Stimulated activated effector memory CD8-positive, alpha-beta T cell treated with anti-CD3 and anti-CD28 coated beads, Interleukin-12 subunit alpha, Interleukin-12 subunit beta, amount 100 ng/mL, for 72 hours (primary cell): Measurements from ENCODE around the gene ALS2CL.
"Not testable (repeated sequence)": the region's sequence is repeated elsewhere in the genome, so short reads cannot be mapped to it uniquely, and the experiment has no call there.

Experiments
- ATAC-seq: fragments of 150-1000 bp; cut with Tn5 transposase; 2 replicates; pipeline ENCODE4 v1.10.0; 2021
- DNase-seq, 2 donors: peaks; one replicate each; pipeline ENCODE4 v3.0.0; 2021 to 2022; ENCODE audit warnings: low spot score in 2 of 2
- H3K27ac Mint-ChIP-seq: one replicate; pipeline ENCODE4 v1.8.0; 2022; ENCODE audit warnings: mild to moderate bottlenecking, mixed read lengths
- H3K36me3 Mint-ChIP-seq: one replicate; pipeline ENCODE4 v1.8.0; 2022; ENCODE audit warnings: mild to moderate bottlenecking, mixed read lengths
- H3K4me1 Mint-ChIP-seq: one replicate; pipeline ENCODE4 v1.8.0; 2022; ENCODE audit warnings: mixed read lengths
- H3K4me3 Mint-ChIP-seq: one replicate; pipeline ENCODE4 v1.8.0; 2022; ENCODE audit warnings: mild to moderate bottlenecking, mixed read lengths
- H3K9me3 Mint-ChIP-seq: one replicate; pipeline ENCODE4 v1.8.0; 2022; ENCODE audit warnings: mixed read lengths

ALS2CL gene, protein sequence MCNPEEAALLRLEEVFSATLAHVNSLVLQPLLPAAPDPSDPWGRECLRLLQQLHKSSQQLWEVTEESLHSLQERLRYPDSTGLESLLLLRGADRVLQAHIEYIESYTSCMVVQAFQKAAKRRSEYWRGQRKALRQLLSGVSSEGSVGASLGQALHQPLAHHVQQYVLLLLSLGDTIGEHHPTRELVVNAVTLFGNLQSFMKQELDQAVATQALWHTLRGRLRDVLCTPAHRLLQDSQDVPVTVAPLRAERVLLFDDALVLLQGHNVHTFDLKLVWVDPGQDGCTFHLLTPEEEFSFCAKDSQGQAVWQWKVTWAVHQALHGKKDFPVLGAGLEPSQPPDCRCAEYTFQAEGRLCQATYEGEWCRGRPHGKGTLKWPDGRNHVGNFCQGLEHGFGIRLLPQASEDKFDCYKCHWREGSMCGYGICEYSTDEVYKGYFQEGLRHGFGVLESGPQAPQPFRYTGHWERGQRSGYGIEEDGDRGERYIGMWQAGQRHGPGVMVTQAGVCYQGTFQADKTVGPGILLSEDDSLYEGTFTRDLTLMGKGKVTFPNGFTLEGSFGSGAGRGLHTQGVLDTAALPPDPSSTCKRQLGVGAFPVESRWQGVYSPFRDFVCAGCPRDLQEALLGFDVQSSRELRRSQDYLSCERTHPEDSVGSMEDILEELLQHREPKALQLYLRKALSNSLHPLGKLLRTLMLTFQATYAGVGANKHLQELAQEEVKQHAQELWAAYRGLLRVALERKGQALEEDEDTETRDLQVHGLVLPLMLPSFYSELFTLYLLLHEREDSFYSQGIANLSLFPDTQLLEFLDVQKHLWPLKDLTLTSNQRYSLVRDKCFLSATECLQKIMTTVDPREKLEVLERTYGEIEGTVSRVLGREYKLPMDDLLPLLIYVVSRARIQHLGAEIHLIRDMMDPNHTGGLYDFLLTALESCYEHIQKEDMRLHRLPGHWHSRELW

DNA sequence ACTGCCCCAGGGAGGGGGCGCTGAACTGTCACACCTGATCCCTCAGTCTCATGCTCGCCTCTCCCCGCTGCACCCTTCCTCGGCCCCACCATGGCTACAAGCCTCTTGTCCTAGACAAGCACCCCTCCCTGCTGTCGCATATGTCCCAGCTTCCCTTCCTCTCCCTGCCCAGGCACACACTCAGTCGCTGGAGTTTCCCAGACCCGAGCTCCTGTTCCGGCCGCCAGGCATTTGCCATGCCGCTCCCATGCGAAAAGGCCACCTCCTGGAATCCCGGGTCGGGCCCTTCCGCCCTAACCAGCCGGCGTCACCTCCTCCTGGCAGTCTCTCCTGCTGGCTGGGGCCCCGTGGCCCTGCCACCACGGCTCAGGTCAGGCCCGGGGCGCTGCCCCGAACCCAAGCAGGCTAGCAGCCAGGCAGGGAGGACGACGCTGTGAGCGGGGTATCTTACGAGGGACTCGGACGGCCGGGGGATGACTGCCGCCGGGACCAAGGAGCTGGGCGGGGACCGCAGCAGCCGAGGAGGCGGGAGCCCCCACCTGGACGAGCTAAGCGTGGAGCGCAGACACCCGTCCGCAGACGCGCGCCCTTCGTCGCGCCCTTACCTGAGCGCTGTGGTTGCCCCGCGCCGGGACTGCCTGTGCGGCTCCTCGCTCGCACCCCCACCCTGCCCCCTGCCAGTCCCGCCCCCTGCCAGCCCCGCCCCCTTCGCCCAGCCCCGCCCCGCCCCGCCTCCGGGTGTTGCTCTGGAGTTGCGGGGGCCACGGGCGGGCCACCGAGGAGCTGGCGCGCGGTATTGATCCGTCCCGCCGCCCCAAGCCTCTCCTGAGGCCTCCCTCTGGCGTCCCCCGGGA lies at the start of gene ALS2CL:
Gene ALS2CL (minus strand): TSS at position 642 of the 854 bp plus-strand sequence. CDS start 4,239 bp downstream, outside the sequence.
- Mint-ChIP-seq H3K27ac (peak within 1 kb of the TSS; percentile 40), H3K36me3 (no peaks in the 10 kb centered on the region), H3K4me1 (peaks cover 32% of the 10 kb centered on the region), H3K9me3 (no peaks in the 10 kb centered on the region), H3K4me3 (peak within 1 kb of the TSS; percentile 75)
- ATAC-seq (peak; percentile 71), DNase-seq (peak; percentile 50 to 74)

DNA sequence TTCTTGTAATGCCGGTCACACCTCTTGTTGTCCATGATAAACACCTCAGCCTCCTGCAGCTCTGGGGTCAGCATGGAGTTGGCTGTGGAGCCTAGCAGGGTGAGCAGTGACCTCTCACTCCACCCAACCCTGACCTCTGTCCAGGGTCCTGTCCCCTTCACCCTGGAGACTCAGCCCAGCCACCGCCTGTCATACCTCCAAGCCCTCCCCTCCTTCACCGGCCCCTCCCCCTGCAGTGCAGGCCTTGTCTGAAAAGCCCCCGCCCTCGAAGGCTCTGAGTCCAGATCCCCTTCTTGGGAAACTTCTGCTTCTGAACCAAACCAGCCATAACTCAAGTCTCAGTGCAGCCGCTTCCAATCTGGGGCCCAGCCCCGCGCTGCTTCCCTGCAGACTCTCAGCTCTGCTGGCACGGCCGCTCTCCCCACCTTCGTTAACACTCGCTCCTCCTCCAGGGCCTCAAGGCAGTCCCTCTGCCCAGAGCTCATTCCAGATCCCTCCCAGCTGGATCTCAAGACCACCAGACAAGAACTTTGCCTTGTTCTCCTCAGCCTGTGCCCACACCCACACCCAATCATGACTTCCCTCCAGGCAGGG lies 49.6 kb upstream of the ALS2CL start:
- Mint-ChIP-seq H3K4me1 (no peaks in the 10 kb centered on the region), H3K4me3 (no peak overlapping the region), H3K36me3 (no peaks in the 10 kb centered on the region), H3K27ac (no peak overlapping the region), H3K9me3 (no peaks in the 10 kb centered on the region)
- DNase-seq (no peak), ATAC-seq (peak; percentile 32)

DNA sequence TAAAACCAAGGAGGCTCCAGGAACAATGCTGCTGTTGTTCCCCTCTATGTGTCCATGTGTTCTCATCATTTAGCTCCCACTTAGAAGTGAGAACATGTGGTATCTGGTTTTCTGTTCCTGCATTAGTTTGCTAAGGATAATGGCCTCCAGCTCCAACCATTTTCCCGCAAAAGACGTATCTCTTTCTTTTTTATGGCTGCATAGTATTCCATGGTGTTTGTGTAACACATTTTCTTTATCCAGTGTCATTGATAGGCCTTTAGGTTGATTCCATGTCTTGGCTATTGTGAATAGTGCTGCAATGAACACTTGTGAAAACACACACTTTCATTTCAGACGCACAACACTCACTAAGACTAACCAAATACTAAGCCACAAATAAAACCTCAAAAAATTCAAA lies 46.1 kb upstream of the ALS2CL start:
- H3K9me3 Mint-ChIP-seq, H3K4me1 Mint-ChIP-seq, H3K27ac Mint-ChIP-seq, H3K36me3 Mint-ChIP-seq, H3K4me3 Mint-ChIP-seq, ATAC-seq: not testable (repeated sequence)
- peak in 1 of 2 donors; percentile 18 for DNase-seq

DNA sequence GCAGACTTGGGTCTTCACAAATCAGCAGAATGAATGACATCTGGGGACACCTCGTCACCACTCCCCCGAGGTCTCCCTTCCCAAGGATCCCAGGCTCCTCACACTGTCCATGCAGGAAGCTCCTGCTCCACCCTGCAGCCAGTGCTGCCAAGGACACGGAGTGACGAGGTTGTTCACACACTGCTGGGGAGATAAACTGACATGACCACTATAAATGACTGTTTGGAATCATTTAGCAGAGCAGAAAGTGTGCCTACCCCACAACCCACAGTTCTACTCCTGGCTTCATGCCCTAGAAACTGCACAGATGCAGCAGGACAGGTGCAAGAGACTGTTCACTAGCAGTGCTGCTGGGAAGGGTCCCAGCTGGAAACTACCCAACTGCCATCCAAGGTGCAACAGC lies 43.9 kb upstream of the ALS2CL start:
- Mint-ChIP-seq H3K4me3 (no peak overlapping the region), H3K36me3 (no peaks in the 10 kb centered on the region), H3K9me3 (no peaks in the 10 kb centered on the region), H3K4me1 (no peaks in the 10 kb centered on the region), H3K27ac (no peak overlapping the region)
- DNase-seq (peak in 1 of 2 donors; percentile 32), ATAC-seq (no peak)

DNA sequence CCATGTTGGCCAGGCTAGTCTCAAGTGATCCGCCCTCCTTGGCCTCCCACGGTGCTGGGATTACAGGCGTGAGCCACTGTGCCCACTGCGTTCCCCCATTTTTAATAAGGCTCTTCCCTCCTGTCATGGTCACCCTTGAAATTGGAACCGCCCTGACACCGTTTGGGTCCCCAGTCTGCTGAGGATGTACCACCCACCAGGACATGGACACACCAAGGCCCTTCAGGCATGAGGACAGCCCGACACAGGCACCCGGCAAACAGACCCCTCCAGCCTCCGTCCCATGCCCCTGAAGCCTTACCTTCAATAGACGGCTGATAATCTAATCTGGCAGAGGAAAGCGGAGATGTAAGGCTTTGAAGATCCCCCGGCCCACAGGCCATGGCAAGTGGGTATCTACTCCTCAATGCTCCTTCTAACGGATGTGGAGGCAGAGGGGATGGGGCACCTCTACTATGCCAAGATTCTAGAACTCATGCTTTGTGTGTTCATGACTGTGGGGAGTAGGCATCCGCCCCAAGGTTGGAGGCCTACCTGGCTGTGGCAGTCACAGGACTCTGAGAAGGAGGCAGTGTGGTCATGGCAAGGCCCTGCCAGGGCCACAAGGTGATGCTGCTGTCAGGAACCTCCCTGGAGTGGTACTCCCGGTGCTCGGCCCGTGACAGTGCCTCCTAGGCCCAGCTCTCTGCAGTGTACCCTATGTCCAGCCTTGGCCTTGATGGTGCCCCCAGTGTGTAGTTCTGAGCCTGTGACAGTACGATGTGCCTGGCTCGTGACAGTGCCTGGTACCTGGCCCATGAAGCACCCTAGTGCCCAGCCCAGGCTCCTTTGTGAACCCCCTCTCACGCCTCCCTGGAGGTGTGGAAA lies 42.8 kb upstream of the ALS2CL start:
- ATAC-seq: peak; percentile 36
- Mint-ChIP-seq H3K27ac (no peak overlapping the region), H3K36me3 (no peaks in the 10 kb centered on the region), H3K4me3 (no peak overlapping the region), H3K9me3 (no peaks in the 10 kb centered on the region), H3K4me1 (no peaks in the 10 kb centered on the region)
- DNase-seq: peak in 1 of 2 donors; percentile 43

DNA sequence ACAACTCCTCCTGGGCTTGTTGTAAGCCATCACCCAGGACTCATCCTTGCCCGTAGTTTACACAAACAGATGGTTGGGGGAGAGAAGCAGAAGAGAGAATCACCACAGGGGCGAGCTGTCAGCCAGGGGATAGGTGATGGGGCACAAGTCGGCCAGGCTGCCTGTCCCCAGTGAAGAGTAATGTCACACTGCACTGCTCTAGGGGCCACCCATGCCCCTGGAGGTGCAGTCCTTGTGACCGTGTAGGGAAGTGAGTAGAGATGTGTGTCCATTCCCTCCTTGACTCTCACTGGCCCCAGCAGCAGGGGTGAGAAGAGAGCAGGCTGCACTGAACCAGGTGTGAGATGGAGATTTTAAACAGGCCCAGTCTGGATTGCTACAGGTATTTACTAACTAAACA lies 41.3 kb upstream of the ALS2CL start:
- Mint-ChIP-seq H3K9me3 (no peaks in the 10 kb centered on the region), H3K4me3 (no peak overlapping the region), H3K36me3 (no peaks in the 10 kb centered on the region), H3K4me1 (no peaks in the 10 kb centered on the region), H3K27ac (no peak overlapping the region)
- DNase-seq: peak in 1 of 2 donors; percentile 32
- peak; percentile 24 for ATAC-seq

DNA sequence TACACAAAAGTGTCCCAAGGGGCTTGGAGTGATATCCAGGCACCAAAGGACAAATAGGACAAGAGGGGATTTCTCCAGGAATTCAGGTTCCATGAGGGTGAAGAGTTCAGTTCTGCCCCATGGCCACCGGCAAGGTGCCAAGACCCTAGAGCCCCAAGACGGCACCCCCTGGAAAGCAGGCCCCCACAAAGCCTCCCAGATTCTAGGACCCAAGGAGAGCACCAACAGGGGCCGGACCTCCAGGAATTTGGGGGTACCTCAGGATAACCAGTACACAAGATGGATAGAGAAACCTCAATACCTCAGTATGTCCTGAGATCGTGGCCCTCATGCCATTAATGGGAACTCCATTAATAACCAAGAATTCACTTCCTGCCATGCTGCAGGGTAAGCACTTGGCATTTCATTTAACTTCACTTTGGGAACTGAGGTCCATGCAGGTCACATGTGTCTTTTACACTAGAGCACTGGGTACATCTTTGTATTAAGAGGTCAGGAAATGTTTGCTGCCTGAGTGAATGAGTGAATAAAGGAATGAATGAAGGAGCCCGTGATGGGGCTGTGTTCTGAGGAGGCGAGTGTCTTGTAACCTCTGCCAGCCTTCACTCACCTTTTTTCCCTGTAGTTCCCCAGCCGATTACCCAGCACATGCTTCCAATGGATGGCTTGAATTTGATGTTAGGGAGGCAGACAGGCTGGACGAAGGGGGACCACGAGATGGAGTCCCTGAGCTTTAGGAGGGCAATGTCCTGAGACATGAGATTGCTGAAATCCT lies 39.7 kb upstream of the ALS2CL start:
- DNase-seq (peak in 1 of 2 donors; percentile 36), ATAC-seq (no peak)
- H3K9me3 Mint-ChIP-seq: no peaks in the 10 kb centered on the region
- no peak overlapping the region for H3K4me3 Mint-ChIP-seq
- no peaks in the 10 kb centered on the region for H3K4me1 Mint-ChIP-seq
- H3K27ac Mint-ChIP-seq: no peak overlapping the region
- no peaks in the 10 kb centered on the region for H3K36me3 Mint-ChIP-seq

DNA sequence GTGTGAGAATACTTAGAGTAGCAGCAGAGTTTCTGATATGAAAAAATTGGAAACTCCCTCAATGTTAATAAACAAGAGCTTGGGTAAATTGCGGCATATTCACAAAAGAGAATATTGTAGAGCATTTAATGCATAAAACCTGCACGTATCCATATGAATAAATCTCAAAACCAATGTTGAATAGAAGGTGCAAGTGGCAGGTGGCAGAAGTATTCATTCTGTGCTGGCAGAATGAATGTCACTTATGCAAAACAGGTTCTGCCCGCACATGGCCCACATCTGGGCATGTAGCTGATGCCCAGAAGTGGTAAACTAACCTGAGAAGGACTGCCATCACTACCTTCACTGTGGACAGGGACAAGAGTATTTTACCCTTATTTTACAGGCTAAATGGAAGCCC lies 38.3 kb upstream of the ALS2CL start:
- no peak for ATAC-seq
- no peak overlapping the region for H3K4me3 Mint-ChIP-seq

DNA sequence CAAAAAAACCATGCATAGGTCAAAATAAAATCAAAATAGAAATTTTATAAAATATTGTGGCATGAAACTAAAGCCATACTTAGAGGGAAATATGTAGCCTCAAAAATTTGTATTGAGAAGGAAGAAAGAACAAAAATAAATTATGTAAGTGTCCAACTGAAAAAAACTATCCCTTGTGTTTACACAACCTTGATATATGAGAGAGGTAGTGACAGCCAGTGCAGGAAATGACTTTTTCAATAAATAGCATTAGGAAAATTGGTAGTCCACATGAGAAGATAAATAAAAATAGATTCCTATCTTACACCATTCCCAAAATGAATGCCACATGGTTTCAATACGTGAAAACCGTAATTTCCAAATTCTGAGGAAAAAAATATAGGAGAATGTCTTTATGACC lies 37.3 kb upstream of the ALS2CL start:
- ATAC-seq: no peak
- no peak for DNase-seq
- no peaks in the 10 kb centered on the region for H3K4me1 Mint-ChIP-seq
- no peak overlapping the region for H3K27ac Mint-ChIP-seq
- H3K36me3 Mint-ChIP-seq: no peaks in the 10 kb centered on the region
- H3K4me3 Mint-ChIP-seq: no peak overlapping the region
- no peaks in the 10 kb centered on the region for H3K9me3 Mint-ChIP-seq

More for the DNA sequence above, 38.3 kb upstream of the ALS2CL start:
- no peaks in the 10 kb centered on the region for H3K36me3 Mint-ChIP-seq
- no peak overlapping the region for H3K27ac Mint-ChIP-seq
- DNase-seq: no peak
- H3K9me3 Mint-ChIP-seq: no peaks in the 10 kb centered on the region
- no peaks in the 10 kb centered on the region for H3K4me1 Mint-ChIP-seq

DNA sequence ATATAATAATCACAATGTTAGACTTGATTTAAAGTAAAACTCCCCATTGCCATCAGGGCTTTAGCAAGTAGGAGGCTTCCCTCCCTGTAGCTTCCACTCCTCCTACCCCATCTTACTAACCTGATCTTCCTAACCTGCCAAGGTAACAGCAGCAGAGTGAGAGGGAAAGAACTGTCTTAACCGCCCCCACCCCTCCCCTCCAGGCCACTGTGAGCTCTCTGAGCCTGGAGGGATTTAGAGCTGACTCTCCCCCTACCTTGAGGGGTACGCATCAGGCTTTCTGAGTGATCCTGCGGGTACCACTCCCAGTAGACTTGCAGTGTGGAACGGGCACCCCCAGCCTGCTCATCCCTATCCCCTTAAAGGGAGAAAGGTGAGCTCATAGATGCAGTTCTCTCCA lies 35.6 kb upstream of the ALS2CL start:
- H3K36me3 Mint-ChIP-seq: no peaks in the 10 kb centered on the region
- ATAC-seq (no peak), DNase-seq (peak in 1 of 2 donors; percentile 41)
- H3K4me3 Mint-ChIP-seq: no peak overlapping the region
- no peaks in the 10 kb centered on the region for H3K9me3 Mint-ChIP-seq
- H3K4me1 Mint-ChIP-seq: peaks cover 6% of the 10 kb centered on the region
- H3K27ac Mint-ChIP-seq: no peak overlapping the region

DNA sequence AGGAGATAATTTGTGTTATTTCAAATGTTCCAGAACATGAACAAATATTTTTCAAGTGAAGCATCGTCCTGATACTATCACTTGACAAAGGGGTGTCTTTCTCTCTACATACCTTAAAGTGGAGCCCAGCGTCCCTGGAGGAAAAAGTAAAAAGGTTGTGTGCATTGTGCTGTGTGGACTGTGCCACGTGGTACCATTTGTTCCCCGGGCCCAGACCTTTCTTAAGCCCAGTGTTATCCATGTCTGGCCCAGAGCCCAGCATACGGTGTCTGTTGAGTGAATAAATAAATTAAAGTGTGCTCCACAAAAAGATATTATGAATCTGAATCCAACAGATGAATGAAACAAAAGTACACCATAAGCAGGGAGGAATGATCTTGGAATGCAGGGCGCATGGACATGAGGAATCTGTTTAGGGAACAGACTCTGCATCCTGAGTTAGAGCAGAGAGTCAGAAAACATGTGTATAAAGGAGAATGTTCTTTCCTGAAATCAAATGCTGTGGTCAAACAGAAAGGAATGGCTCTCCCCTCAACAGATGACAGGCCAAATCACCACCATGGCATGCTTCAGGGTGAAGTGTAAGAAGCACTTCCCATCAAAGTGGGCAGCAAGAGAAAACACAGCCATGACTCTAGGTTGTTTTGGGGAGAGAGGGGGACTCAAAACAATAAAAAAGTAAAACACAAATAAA lies 32.3 kb upstream of the ALS2CL start:
- ATAC-seq (no peak), DNase-seq (peak in 1 of 2 donors; percentile 32)
- no peak overlapping the region for H3K27ac Mint-ChIP-seq
- H3K36me3 Mint-ChIP-seq: no peaks in the 10 kb centered on the region
- H3K4me1 Mint-ChIP-seq: peaks cover 6% of the 10 kb centered on the region
- H3K4me3 Mint-ChIP-seq: no peak overlapping the region
- no peaks in the 10 kb centered on the region for H3K9me3 Mint-ChIP-seq

DNA sequence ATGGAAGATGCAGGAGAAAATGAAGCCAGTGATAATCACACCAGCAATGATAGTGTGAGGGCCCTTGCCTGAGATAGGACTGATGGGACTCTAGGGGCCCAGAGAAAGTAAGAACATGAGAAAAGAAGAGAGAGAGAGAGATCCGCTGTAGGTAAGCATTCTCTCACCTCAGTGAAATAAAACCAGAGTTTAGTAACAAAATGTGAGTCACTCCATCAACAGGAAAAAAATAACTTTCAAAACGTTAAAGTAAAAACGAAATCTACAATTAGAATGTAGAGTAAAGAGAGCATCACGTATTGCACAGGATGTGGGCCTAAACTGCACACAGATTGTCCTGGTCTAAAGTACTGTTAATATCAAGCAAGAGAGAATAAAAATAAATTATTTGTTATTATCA lies 30.9 kb upstream of the ALS2CL start:
- Mint-ChIP-seq H3K9me3 (no peaks in the 10 kb centered on the region), H3K4me3 (no peak overlapping the region), H3K36me3 (no peaks in the 10 kb centered on the region), H3K4me1 (peaks cover 6% of the 10 kb centered on the region), H3K27ac (peak overlapping the region; percentile 10)
- DNase-seq (no peak), ATAC-seq (peak; percentile 89)

DNA sequence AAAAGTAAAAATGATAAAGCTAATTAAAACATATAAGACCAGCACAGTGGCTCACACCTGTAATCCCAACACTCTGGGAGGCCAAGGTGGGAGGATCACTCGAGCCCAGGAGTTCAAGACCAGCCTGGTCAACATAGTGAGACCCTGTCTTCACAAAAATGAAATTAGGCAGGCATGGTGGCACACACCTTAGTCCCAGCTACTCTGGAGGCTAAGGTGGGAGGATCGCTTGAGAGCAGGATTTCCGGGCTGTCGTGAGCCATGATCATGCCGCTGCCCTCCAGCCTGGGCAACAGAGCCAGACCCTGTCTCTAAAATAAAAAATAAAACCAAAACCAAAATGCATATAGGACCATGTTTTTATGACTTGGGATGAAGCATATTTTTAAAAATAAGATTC lies 29.0 kb upstream of the ALS2CL start:
- DNase-seq: no peak

More for the DNA sequence above, 29.0 kb upstream of the ALS2CL start:
- Mint-ChIP-seq H3K4me1 (peaks cover 6% of the 10 kb centered on the region), H3K4me3 (no peak overlapping the region), H3K9me3 (no peaks in the 10 kb centered on the region), H3K36me3 (no peaks in the 10 kb centered on the region), H3K27ac (no peak overlapping the region)
- ATAC-seq: no peak
